ENCODE measurements around the gene NKTR. TPM values are rescaled to one million over a fixed set of nuclear protein-coding genes. Genes with fewer than 3 reads are reported as not detected.

The NKTR gene
- total and polyA plus RNA-seq, 2 experiments from 2014 or later = 81.3 to 117 TPM

DNA sequence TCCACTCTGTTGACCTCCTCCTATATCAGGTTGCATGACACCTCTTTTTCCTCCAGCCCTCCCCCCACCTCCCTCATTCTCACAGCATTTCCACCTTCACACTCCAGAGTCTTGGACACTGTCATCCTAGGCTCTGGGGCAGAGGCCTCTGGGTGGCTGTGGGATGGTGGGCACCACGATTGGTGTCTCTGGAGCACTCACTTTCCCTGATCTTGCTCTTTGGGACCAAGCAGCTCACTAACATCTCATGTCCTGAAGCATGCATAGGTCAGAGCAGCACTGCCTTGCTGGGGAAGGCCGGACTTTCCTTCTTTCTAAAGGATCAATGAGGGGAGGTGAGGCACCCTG is 67.9 kb downstream of the NKTR start (continued):
- TF ChIP-seq EZH2 (IDR thresholded peaks at IDR 0.05; ENCODE audit: low read depth, unreplicated experiment) (no peak), CREB1 (CRISPR knock-in tag; IDR thresholded peaks at IDR 0.05; ENCODE audit: low read depth) (no peak), EZH2phosphoT487 (IDR thresholded peaks at IDR 0.05; ENCODE audit: unreplicated experiment) (no peak)
- TF ChIP-seq, protein P1, sequence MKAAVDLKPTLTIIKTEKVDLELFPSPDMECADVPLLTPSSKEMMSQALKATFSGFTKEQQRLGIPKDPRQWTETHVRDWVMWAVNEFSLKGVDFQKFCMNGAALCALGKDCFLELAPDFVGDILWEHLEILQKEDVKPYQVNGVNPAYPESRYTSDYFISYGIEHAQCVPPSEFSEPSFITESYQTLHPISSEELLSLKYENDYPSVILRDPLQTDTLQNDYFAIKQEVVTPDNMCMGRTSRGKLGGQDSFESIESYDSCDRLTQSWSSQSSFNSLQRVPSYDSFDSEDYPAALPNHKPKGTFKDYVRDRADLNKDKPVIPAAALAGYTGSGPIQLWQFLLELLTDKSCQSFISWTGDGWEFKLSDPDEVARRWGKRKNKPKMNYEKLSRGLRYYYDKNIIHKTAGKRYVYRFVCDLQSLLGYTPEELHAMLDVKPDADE (IDR thresholded peaks at IDR 0.05) = no peak

GRCh38 chr3:42668793-42669217 is 68.3 kb downstream of the NKTR start:
- Mint-ChIP-seq H3K4me3 (no peak overlapping the region), H3K4me1 (peaks cover 9% of the 10 kb centered on the region; the same call in 2 of the 3 replicates), H3K27me3 (ENCODE audit: insufficient read depth, low read depth, poor library complexity) (no peaks in the 10 kb centered on the region), H3K27ac (no peak overlapping the region), H3K9me3 (0 out of 3 replicates have a peak, but pooled peaks cover 6% of the 10 kb centered on the region), H3K36me3 (ENCODE audit: low read depth) (no peaks in the 10 kb centered on the region)
- no peak overlapping the region for H3K4me3 ChIP-seq
- no peaks in the 10 kb centered on the region for H3K79me2 ChIP-seq (replicated peaks; ENCODE audit: insufficient read depth)
- H3F3A ChIP-seq (replicated peaks; ENCODE audit: low read depth) = no peaks in the 10 kb centered on the region
- H3K4me2 ChIP-seq = no peak overlapping the region
- no peak overlapping the region for H3K27ac ChIP-seq (ENCODE audit: low read depth)
- no peaks in the 10 kb centered on the region for H4K20me1 ChIP-seq (replicated peaks; ENCODE audit: insufficient read depth)
- H2AFZ ChIP-seq = no peak overlapping the region
- no peak for DNase-seq (ENCODE audit: low spot score)
- no peak for ATAC-seq
- no peak for TF ChIP-seq CREB1 (CRISPR knock-in tag; IDR thresholded peaks at IDR 0.05; ENCODE audit: low read depth)
- TF ChIP-seq, protein P2, sequence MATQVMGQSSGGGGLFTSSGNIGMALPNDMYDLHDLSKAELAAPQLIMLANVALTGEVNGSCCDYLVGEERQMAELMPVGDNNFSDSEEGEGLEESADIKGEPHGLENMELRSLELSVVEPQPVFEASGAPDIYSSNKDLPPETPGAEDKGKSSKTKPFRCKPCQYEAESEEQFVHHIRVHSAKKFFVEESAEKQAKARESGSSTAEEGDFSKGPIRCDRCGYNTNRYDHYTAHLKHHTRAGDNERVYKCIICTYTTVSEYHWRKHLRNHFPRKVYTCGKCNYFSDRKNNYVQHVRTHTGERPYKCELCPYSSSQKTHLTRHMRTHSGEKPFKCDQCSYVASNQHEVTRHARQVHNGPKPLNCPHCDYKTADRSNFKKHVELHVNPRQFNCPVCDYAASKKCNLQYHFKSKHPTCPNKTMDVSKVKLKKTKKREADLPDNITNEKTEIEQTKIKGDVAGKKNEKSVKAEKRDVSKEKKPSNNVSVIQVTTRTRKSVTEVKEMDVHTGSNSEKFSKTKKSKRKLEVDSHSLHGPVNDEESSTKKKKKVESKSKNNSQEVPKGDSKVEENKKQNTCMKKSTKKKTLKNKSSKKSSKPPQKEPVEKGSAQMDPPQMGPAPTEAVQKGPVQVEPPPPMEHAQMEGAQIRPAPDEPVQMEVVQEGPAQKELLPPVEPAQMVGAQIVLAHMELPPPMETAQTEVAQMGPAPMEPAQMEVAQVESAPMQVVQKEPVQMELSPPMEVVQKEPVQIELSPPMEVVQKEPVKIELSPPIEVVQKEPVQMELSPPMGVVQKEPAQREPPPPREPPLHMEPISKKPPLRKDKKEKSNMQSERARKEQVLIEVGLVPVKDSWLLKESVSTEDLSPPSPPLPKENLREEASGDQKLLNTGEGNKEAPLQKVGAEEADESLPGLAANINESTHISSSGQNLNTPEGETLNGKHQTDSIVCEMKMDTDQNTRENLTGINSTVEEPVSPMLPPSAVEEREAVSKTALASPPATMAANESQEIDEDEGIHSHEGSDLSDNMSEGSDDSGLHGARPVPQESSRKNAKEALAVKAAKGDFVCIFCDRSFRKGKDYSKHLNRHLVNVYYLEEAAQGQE (IDR thresholded peaks at IDR 0.05; ENCODE audit: unreplicated experiment) = no peak
- H3K9me2 ChIP-seq (ENCODE audit: insufficient read depth) = 0 out of 2 replicates have a peak, but pooled peaks cover 9% of the 10 kb centered on the region
- H3K4me1 ChIP-seq (ENCODE audit: insufficient read depth) = no peaks in the 10 kb centered on the region
- H3K36me3 ChIP-seq (ENCODE audit: insufficient read depth) = no peaks in the 10 kb centered on the region
- no peaks in the 10 kb centered on the region for H3K27me3 ChIP-seq (ENCODE audit: insufficient read depth)

DNA sequence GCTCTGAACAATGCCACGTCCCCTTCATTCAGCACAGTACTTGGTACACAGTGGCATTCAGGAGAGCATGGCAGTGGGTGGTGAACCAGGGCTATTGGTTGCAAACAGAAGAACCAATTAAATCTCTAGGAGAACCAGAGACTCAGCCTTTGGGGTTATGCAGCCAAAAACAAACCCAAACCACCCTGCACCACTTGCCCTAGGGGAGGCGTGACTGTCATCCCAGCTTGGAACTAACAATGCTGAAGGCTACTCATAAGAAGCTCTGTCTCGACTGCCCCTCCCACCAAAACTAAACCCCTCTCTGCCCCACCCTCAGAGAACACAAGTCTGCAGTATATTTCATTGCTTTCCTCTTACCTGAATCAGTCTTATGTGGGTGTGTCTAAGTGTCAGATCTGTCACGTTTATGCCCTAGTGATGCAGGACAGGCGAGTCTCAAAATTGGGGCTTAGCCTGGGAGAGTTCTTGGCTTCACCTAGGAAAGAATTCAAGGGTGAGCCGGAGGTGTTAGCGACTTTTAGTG is 69.6 kb downstream of the NKTR start:
- no peaks in the 10 kb centered on the region for H3K36me3 Mint-ChIP-seq (ENCODE audit: low read depth)
- Histone ChIP-seq H3K27ac (ENCODE audit: low read depth) (no peak overlapping the region), H3K27me3 (ENCODE audit: insufficient read depth) (no peaks in the 10 kb centered on the region)
- TF ChIP-seq EZH2 (IDR thresholded peaks at IDR 0.05; ENCODE audit: low read depth, unreplicated experiment) (no peak), POLR2AphosphoS5 (IDR thresholded peaks at IDR 0.05; ENCODE audit: low read depth) (no peak), CREB1 (CRISPR knock-in tag; IDR thresholded peaks at IDR 0.05; ENCODE audit: low read depth) (no peak), NANOG (IDR thresholded peaks at IDR 0.05; ENCODE audit: borderline replicate concordance) (no peak), STAT1 (IDR thresholded peaks at IDR 0.05; ENCODE audit: unreplicated experiment) (no peak), EZH2phosphoT487 (IDR thresholded peaks at IDR 0.05; ENCODE audit: unreplicated experiment) (no peak), CTCF (conservative IDR thresholded peaks at IDR 0.05; ENCODE audit: low read depth in 2 of 2) (no peak), ZNF114 (CRISPR knock-in tag; IDR thresholded peaks at IDR 0.05) (no peak)
- TF ChIP-seq, protein P2 (IDR thresholded peaks at IDR 0.05; ENCODE audit: unreplicated experiment) = no peak

More for the DNA sequence above, 69.6 kb downstream of the NKTR start:
- 0 out of 2 replicates have a peak, but pooled peaks cover 9% of the 10 kb centered on the region for H3K9me2 ChIP-seq (ENCODE audit: insufficient read depth)
- no peak for DNase-seq (ENCODE audit: low spot score)
- no peaks in the 10 kb centered on the region for H3K79me2 ChIP-seq (replicated peaks; ENCODE audit: insufficient read depth)
- no peaks in the 10 kb centered on the region for H3K4me1 ChIP-seq (ENCODE audit: insufficient read depth)
- no peak overlapping the region for H2AFZ ChIP-seq
- Mint-ChIP-seq H3K4me3 (no peak overlapping the region), H3K27me3 (ENCODE audit: insufficient read depth, low read depth, poor library complexity) (no peaks in the 10 kb centered on the region), H3K4me1 (peaks cover 9% of the 10 kb centered on the region; the same call in 2 of the 3 replicates), H3K27ac (no peak overlapping the region), H3K9me3 (0 out of 3 replicates have a peak, but pooled peaks cover 6% of the 10 kb centered on the region)
- H4K20me1 ChIP-seq (replicated peaks; ENCODE audit: insufficient read depth) = no peaks in the 10 kb centered on the region
- no peaks in the 10 kb centered on the region for H3F3A ChIP-seq (replicated peaks; ENCODE audit: low read depth)
- ATAC-seq = no peak
- no peaks in the 10 kb centered on the region for H3K36me3 ChIP-seq (ENCODE audit: insufficient read depth)
- no peak overlapping the region for H3K4me2 ChIP-seq
- H3K4me3 ChIP-seq = no peak overlapping the region

All from GM23338 (cell line).